Smooth muscle cell (in vitro differentiated cells): Measurements from ENCODE around the gene CEP72. TPM values are rescaled to one million over a fixed set of nuclear protein-coding genes. Genes with fewer than 3 reads are reported as not detected.
"Not testable (repeated sequence)": the region's sequence is repeated elsewhere in the genome, so short reads cannot be mapped to it uniquely, and the experiment has no call there.

Experiments
- DNase-seq: peaks from one replicate; lab custom pipeline; 2025; ENCODE audit not compliant: unreplicated experiment; lab: John Stamatoyannopoulos, UW
- H2AFZ ChIP-seq: fragments of 200-600 bp; sonication (generic); 2 replicates; pipeline ENCODE4 v1.6.0; 2016; ENCODE audit warnings: antibody characterized with exemption, low read depth, mild to moderate bottlenecking
- H3F3A ChIP-seq: fragments of 200-600 bp; sonication (generic); 2 replicates; pipeline ENCODE4 v1.6.0; 2017; ENCODE audit warnings: antibody characterized with exemption, low read depth
- H3K27ac ChIP-seq: fragments of 200-600 bp; sonication (generic); 2 replicates; pipeline ENCODE4 v1.5.1; 2016; ENCODE audit warnings: low read depth, mild to moderate bottlenecking
- H3K27me3 ChIP-seq: fragments of 200-600 bp; sonication (generic); 2 replicates; pipeline ENCODE4 v1.6.1; 2016; ENCODE audit warnings: low read depth, mild to moderate bottlenecking
- H3K36me3 ChIP-seq: fragments of 200-600 bp; sonication (generic); 2 replicates; pipeline ENCODE4 v1.5.1; 2016; ENCODE audit warnings: low read depth
- H3K4me1 ChIP-seq: fragments of 200-600 bp; sonication (generic); 2 replicates; pipeline ENCODE4 v1.5.1; 2016; ENCODE audit warnings: low read depth
- H3K4me2 ChIP-seq: fragments of 200-600 bp; sonication (generic); 2 replicates; pipeline ENCODE4 v1.6.0; 2016; ENCODE audit warnings: mild to moderate bottlenecking
- H3K4me3 ChIP-seq: fragments of 200-600 bp; sonication (generic); 2 replicates; pipeline ENCODE4 v1.5.1; 2016; ENCODE audit warnings: mild to moderate bottlenecking
- H3K79me2 ChIP-seq: fragments of 200-600 bp; sonication (generic); 2 replicates; pipeline ENCODE4 v1.6.0; 2016; ENCODE audit warnings: low read depth, mild to moderate bottlenecking
- H3K9ac ChIP-seq: fragments of 200-600 bp; sonication (generic); 2 replicates; pipeline ENCODE4 v1.6.0; 2016; ENCODE audit warnings: low read depth
- H3K9me3 ChIP-seq: fragments of 200-600 bp; sonication (generic); replicated peaks from 2 replicates; pipeline ENCODE4 v1.5.1; 2016; ENCODE audit warnings: low read depth
- H4K20me1 ChIP-seq: fragments of 200-600 bp; sonication (generic); 2 replicates; pipeline ENCODE4 v1.6.0; 2016; ENCODE audit warnings: low read depth
- WGBS: methylation state at CpG from one replicate; pipeline ENCODE4 v1.1.7; 2016; ENCODE audit warnings: low lambda C conversion rate; 5-methylcytosine and 5-hydroxymethylcytosine counted together
- polyA plus RNA-seq: library from polyadenylated mRNA; unstranded; fragments of >200 nt; fragmentation: Nextera tagmentation; extraction: Ambion mirVana; gene quantifications from 2 replicates; pipeline ENCODE4 v1.2.1, GENCODE V29; 2016
- total RNA-seq: library from RNA; depleted of rRNA; stranded (reverse); fragments of >200 nt; gene quantifications from 2 replicates; pipeline ENCODE4 v1.2.3, GENCODE V29; 2014

CEP72 gene
- total and polyA plus RNA-seq, 2 experiments from 2014 or later = 2.7 to 4.0 TPM

GRCh38 chr5:680118-680795 lies 68.1 kb downstream of the CEP72 start:
- not testable (repeated sequence) for H3K4me3 ChIP-seq, H3K4me2 ChIP-seq, H3K27ac ChIP-seq, DNase-seq, H3F3A ChIP-seq, H3K4me1 ChIP-seq, H3K9ac ChIP-seq, H3K79me2 ChIP-seq, H3K9me3 ChIP-seq, H3K27me3 ChIP-seq, H2AFZ ChIP-seq, H3K36me3 ChIP-seq, H4K20me1 ChIP-seq
- WGBS = 94% methylated on average over 4 of the region's 32 CpGs

- WGBS = 95% methylated on average over 13 of the region's 13 CpGs
- not testable (repeated sequence) for DNase-seq, H3F3A ChIP-seq
These were observed 68.7 kb downstream of the CEP72 start for GRCh38 chr5:680836-681235.

GRCh38 chr5:681317-682191 lies 69.4 kb downstream of the CEP72 start:
- not testable (repeated sequence) for H3K27me3 ChIP-seq, H3K36me3 ChIP-seq, H3F3A ChIP-seq, H3K9ac ChIP-seq, H2AFZ ChIP-seq, H4K20me1 ChIP-seq, DNase-seq, H3K4me1 ChIP-seq, H3K9me3 ChIP-seq, H3K27ac ChIP-seq, H3K79me2 ChIP-seq, H3K4me3 ChIP-seq, H3K4me2 ChIP-seq
- WGBS = 89% methylated on average over 15 of the region's 17 CpGs

More at GRCh38 chr5:680836-681235, 68.7 kb downstream of the CEP72 start:
- H3K9ac ChIP-seq, H2AFZ ChIP-seq, H3K27me3 ChIP-seq, H3K27ac ChIP-seq, H3K79me2 ChIP-seq, H3K4me2 ChIP-seq, H3K4me3 ChIP-seq, H3K36me3 ChIP-seq, H3K9me3 ChIP-seq, H4K20me1 ChIP-seq, H3K4me1 ChIP-seq: not testable (repeated sequence)

- H3K27me3 ChIP-seq, H3K4me1 ChIP-seq, H3K9me3 ChIP-seq, H3K4me2 ChIP-seq, H3K79me2 ChIP-seq, H3K9ac ChIP-seq, H3K4me3 ChIP-seq, H2AFZ ChIP-seq, H3K36me3 ChIP-seq, H3F3A ChIP-seq, H3K27ac ChIP-seq, H4K20me1 ChIP-seq, DNase-seq: not testable (repeated sequence)
- WGBS = 93% methylated on average over 3 of the region's 3 CpGs
These were observed 70.1 kb downstream of the CEP72 start for GRCh38 chr5:682216-682615.

GRCh38 chr5:682651-683358 lies 70.7 kb downstream of the CEP72 start:
- not testable (repeated sequence) for H3K36me3 ChIP-seq, H3K9me3 ChIP-seq, H3K79me2 ChIP-seq, H4K20me1 ChIP-seq, H2AFZ ChIP-seq, H3F3A ChIP-seq, H3K4me3 ChIP-seq, H3K27ac ChIP-seq, H3K9ac ChIP-seq, H3K4me1 ChIP-seq, H3K4me2 ChIP-seq, DNase-seq, H3K27me3 ChIP-seq
- WGBS = 87% methylated on average over 17 of the region's 17 CpGs
